Bone marrow (tissue), 2 donors: ENCODE data around the gene MAPK8IP1.

Source experiments
- DNase-seq, 2 donors: peaks; one replicate each; lab custom pipeline; 2025; lab: John Stamatoyannopoulos, UW

MAPK8IP1 gene

GRCh38 chr11:45860348-45860747 is 25.1 kb upstream of the MAPK8IP1 start:
- no peak for DNase-seq

- DNase-seq = no peak
Observed at GRCh38 chr11:45860764-45861510, 24.5 kb upstream of the MAPK8IP1 start.

- DNase-seq = no peak
Observed at GRCh38 chr11:45864041-45864440, 21.4 kb upstream of the MAPK8IP1 start.

- no peak for DNase-seq
Observed at GRCh38 chr11:45869551-45869950, 15.9 kb upstream of the MAPK8IP1 start.

GRCh38 chr11:45870706-45871105 is 14.7 kb upstream of the MAPK8IP1 start:
- no peak for DNase-seq

GRCh38 chr11:45871638-45872037 is 13.8 kb upstream of the MAPK8IP1 start:
- DNase-seq = no peak

- DNase-seq = peak in 1 of 2 donors; percentile 8
Observed at GRCh38 chr11:45872651-45873356, 12.6 kb upstream of the MAPK8IP1 start.

- DNase-seq = no peak
Observed at GRCh38 chr11:45876401-45876800, 9.1 kb upstream of the MAPK8IP1 start.

- no peak for DNase-seq
Observed at GRCh38 chr11:45877221-45877620, 8.2 kb upstream of the MAPK8IP1 start.

GRCh38 chr11:45877845-45878244 is 7.6 kb upstream of the MAPK8IP1 start:
- DNase-seq = no peak

GRCh38 chr11:45879803-45880686 is 5.4 kb upstream of the MAPK8IP1 start:
- DNase-seq = no peak

GRCh38 chr11:45880772-45881570 is 4.5 kb upstream of the MAPK8IP1 start:
- DNase-seq = no peak

GRCh38 chr11:45881708-45882368 is 3.6 kb upstream of the MAPK8IP1 start:
- DNase-seq = no peak

- DNase-seq = no peak
Observed at GRCh38 chr11:45884596-45885185, 760 bp upstream of the MAPK8IP1 start.

GRCh38 chr11:45885921-45886721 is 670 bp downstream of the MAPK8IP1 start:
- no peak for DNase-seq

- DNase-seq = no peak
Observed at GRCh38 chr11:45886816-45887520, 1.5 kb downstream of the MAPK8IP1 start.

- no peak for DNase-seq
Observed at GRCh38 chr11:45887587-45887986, 2.1 kb downstream of the MAPK8IP1 start.

- DNase-seq = no peak
Observed at GRCh38 chr11:45889555-45889954, 4.1 kb downstream of the MAPK8IP1 start.

GRCh38 chr11:45889966-45890365 is 4.5 kb downstream of the MAPK8IP1 start:
- no peak for DNase-seq
